Measurements from ENCODE around the gene WDSUB1.

The WDSUB1 gene

DNA sequence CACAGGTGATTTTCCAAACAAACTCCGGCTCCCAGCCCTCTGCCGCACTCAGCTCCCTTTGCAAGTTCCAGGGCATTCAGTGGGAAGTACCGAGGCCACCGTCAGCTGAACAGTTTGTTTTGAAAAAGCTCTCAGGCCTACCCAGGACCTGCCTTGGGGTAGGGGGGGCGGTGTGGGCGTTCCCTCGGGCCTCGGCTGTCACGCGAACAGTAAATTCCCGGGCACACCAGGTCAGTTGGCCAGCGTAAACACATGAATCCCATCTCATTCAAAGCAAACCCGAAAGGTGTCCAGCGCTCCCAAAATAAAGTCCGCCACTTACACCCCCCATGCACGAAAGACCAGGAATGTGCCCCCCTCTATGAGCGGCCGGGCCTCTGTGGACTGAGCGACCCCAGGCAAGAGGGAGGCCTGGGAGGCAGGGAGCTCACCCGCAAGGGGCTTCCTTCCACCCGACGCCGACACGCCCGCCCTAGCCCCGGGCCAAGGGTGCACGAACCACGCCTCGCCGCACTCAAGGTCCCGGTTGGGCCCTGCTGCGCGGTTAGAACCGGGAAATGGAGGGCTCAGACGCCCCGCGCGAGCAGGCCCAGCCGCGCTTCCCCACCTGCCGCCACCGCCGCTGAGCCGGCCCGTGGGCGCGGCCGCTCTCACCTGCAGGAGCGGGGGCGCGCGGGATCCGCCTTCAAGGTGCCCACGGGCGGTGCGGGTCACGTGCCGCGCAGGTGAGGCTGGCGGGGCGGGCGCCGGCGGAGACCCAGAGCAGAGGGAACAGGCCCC, at the start of gene WDSUB1:
Gene WDSUB1 (minus strand): TSS at position 775 of the 780 bp plus-strand sequence. CDS start 3,634 bp downstream, outside the sequence.
- TF ChIP-seq GATA2 (IDR thresholded peaks at IDR 0.05; ENCODE audit: low read depth, low read length) (no peak), GATA3 (IDR thresholded peaks at IDR 0.05; ENCODE audit: low read depth, low read length) (no peak)

DNA sequence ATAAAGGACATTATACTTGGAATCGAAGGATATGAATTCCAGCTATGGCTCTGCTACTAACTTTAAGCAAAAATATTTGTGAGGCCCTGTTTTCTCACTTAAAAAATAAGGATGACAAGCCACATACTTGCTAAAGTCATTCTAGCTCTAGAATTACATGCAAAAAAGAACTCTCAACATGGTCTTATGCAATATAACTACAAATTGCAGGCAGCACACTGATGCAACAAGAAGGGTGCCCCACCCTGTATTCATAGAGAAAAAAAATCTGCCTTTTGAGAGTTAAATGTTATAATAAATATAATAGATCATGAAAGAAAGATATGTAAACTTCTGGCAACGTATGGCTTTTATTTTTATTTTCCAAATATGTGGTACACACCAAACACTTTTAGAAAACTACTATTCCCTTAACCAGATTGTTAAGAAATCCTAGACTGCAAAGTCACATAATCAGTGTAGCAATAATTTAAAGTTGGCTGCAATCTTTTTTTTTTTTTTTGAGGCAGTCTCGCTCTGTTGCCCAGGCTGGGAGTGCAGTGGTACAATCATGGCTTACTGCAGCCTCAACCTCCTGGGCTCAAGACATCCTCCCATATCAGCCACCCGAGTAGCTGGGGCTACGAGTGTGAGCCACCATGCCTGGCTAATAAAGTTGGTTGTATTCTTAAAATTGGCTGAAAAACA, 40.2 kb upstream of the WDSUB1 start:
- TF ChIP-seq GATA3 (IDR thresholded peaks at IDR 0.05; ENCODE audit: low read depth, low read length), result no peak

- no peak for TF ChIP-seq GATA3 (IDR thresholded peaks at IDR 0.05; ENCODE audit: low read depth, low read length)
- no peak for TF ChIP-seq GATA2 (IDR thresholded peaks at IDR 0.05; ENCODE audit: low read depth, low read length)
Observed at GRCh38 chr2:159322419-159322818, 35.9 kb upstream of the WDSUB1 start.

DNA sequence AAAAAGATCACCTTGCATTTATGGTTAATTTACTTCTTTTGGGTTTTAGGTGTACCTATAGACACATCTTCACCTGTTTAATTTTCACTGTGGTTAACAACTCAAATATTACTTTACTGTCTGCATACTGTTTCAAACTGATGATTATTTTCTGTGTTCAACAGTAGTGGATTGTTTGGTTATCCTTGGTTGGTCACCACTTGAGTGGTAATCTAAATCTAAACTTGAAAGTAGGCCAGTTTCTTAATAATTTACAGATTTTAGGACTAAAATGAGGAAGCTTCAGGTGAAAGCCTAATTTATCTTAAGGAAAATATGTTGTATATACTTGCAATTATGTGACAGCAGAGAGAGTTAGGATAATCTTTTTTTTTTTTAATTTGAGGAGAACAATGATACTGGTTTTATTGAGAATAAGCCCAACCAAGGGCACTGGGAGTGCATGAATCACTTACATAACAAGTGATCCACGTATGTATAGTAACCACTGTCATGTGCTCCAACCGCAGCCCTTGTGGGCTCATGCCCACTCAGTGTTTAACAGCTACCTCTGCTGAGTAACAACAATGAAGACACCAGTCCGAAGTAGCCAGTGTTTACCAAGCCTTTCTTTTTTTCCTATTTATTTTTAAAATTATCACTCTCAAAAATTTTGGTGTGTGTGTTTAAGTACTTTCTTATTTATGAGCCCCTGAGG, 31.0 kb upstream of the WDSUB1 start:
- TF ChIP-seq GATA3 (IDR thresholded peaks at IDR 0.05; ENCODE audit: low read depth, low read length), result no peak
- no peak for TF ChIP-seq GATA2 (IDR thresholded peaks at IDR 0.05; ENCODE audit: low read depth, low read length)

DNA sequence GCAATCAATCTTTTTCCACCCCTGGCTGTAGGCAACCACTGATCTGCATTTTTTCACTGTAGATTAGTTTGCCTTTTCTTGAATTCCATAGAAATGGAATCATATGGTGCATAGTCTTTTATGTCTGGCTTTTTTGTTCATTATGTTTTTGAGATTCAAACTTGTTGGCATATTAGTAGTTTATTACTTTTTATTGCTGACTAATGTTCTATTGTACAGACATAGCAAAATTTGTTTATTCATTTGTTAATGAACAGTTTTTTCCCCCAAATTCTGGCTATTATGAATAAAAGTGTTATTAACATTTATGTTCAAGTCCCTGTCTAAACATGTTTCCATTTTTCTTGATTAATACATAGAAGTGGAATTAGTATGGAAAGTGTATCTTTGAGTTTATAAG, 21.4 kb upstream of the WDSUB1 start:
- TF ChIP-seq GATA3 (IDR thresholded peaks at IDR 0.05; ENCODE audit: low read depth, low read length) (no peak), GATA2 (IDR thresholded peaks at IDR 0.05; ENCODE audit: low read depth, low read length) (no peak)

GRCh38 chr2:159300586-159300985, 14.1 kb upstream of the WDSUB1 start:
- TF ChIP-seq GATA2 (IDR thresholded peaks at IDR 0.05; ENCODE audit: low read depth, low read length) (no peak), GATA3 (IDR thresholded peaks at IDR 0.05; ENCODE audit: low read depth, low read length) (no peak)

DNA sequence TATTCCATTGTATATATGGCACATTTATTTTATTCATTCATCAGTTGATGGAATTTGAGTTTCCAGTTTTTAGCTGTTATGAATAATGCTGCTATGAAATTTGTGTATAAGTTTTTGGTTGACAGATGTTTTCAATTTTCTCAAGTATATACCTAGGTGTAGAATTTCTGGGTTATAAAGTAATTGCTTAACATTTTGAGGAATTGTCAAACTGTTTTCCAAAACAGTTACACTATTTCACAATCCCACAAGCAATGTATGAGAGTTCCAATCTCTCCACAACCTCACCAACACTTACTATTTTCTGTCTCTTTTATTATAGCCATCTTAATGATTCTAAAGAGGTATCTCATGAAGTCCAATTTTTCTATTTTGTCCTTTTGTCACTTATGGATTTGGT, 12.5 kb upstream of the WDSUB1 start:
- TF ChIP-seq GATA3 (IDR thresholded peaks at IDR 0.05; ENCODE audit: low read depth, low read length) (no peak), GATA2 (IDR thresholded peaks at IDR 0.05; ENCODE audit: low read depth, low read length) (no peak)

DNA sequence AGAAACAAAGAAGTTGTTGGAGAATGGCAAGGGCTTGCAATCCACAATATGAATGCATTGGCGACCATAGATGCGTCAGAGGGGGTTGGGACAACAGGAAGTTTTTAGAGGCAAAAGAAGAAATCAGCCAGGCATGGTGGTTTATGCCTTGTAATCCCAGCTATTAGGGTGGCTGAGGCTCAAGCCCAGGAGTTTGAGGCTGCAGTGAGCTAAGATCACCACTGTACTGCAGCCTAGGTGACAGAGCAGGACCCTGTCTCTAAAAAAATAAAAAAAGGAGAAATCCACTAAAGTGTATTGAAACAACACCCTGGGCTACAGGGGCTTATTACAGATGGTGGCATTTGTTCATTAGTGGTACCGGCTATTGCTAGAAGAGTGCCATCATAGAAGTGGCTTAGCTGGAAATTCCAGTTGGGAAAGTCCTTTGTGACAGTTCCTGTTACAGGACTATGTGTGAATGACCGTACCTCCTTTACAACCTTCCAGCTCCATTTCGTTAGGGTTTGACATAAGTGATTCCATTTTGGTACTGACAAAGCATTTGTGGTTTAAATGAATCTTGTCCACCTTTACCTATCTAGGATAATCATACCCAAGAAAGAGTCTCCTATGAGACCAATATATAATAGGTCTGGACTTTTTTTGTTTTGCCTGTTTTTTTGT, 10.7 kb upstream of the WDSUB1 start:
- TF ChIP-seq GATA2 (IDR thresholded peaks at IDR 0.05; ENCODE audit: low read depth, low read length), result no peak
- no peak for TF ChIP-seq GATA3 (IDR thresholded peaks at IDR 0.05; ENCODE audit: low read depth, low read length)

GRCh38 chr2:159292157-159292556, 5.7 kb upstream of the WDSUB1 start:
- no peak for TF ChIP-seq GATA3 (IDR thresholded peaks at IDR 0.05; ENCODE audit: low read depth, low read length)
- no peak for TF ChIP-seq GATA2 (IDR thresholded peaks at IDR 0.05; ENCODE audit: low read depth, low read length)

DNA sequence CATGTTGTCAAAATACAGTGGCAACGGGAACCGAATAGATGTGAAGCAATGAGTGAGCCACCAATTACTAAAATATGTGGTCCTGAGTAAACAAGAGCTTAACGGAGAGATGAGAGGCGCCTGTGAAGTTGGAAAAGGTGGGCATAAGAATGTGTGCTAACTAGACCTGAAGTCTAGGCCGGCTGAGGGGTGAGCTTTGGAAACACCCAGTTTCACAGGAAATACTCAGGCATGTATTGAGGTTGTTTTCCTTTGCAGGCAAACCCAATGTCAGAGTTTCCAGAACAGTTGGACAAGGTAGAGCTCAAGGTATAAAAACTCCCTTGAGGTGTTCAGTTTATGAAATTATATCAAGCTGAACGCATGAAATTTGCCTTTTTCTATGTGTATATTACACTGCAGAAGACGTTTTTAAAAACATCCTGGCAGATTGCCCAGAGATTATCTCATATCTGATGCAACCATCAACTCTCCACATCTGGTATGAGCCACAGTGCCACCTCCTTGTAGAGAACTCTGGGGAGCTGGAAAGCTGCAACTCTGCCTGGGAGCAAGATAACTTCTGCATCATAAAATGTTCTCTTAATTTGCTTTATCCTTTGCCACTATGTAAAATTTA, 3.9 kb upstream of the WDSUB1 start:
- peak; percentile 98 for TF ChIP-seq GATA2 (IDR thresholded peaks at IDR 0.05; ENCODE audit: low read depth, low read length)
- TF ChIP-seq GATA3 (IDR thresholded peaks at IDR 0.05; ENCODE audit: low read depth, low read length), result peak; percentile 99

DNA sequence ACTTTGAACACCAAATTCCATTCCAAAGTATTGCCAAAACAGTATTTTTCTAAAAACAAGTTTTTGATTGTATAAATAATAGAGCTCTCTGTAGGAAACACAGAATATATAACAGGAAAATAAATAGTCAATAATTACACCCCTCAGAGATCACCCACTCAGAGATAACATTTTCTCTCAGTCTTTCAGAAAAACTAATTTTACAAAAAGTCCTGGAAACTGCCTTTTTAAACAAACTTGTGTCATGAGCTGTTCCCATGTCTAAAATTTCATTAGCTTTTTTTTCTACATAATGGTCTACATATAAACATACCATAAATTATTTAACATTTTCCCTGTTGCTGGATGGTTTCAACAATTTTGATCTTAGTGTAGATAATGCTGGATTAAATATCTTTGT, 1.2 kb upstream of the WDSUB1 start:
- no peak for TF ChIP-seq GATA2 (IDR thresholded peaks at IDR 0.05; ENCODE audit: low read depth, low read length)

GRCh38 chr2:159286709-159287441, 372 bp upstream of the WDSUB1 start:
- TF ChIP-seq GATA2 (IDR thresholded peaks at IDR 0.05; ENCODE audit: low read depth, low read length), result no peak
- TF ChIP-seq GATA3 (IDR thresholded peaks at IDR 0.05; ENCODE audit: low read depth, low read length), result no peak

DNA sequence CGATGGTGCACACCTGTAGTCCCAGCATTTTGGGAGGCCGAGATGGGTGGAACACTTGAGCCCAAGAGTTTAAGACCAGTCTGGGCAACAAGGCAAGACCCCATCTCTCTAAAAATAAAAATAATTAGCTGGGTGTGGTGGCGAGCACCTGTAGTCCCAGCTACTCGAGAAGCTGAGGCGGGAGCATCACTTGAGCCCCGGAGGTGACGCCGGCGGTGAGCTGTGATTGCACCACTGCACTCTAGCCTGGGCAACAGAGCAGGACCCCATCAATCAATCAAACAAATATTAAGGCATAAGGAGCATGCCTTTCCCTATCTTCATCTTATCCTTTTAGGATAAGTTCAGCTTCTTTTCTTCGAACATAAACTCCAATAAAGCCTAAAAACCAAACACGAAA, 1.1 kb downstream of the WDSUB1 start:
- no peak for TF ChIP-seq GATA3 (IDR thresholded peaks at IDR 0.05; ENCODE audit: low read depth, low read length)
